Cerebellar nuclear complex (tissue), 1 donor: ENCODE data around the gene CENPP.

Experiments
- DNase-seq, 2 experiments: peaks; one replicate each; lab custom pipeline; 2025; lab: John Stamatoyannopoulos, UW

CENPP gene

DNA sequence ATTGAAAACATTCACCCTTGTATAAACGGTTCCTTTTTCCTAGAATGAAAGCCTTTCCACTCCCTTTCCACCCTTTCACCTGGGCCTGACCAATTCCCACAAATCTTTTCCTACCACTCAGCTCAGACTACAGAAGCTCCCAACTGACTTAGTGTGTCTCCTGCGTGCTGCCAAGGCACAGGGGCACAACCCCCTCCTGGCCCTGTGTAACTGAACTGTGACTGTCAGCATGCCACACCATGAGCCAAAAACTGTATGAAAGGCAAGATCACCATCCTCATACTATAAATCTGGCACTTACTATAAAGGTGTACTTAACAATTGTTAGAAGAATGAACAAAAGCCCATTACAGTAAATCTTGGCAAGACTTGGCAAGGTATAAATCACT is 12.1 kb upstream of the CENPP start:
- no peak for DNase-seq

DNA sequence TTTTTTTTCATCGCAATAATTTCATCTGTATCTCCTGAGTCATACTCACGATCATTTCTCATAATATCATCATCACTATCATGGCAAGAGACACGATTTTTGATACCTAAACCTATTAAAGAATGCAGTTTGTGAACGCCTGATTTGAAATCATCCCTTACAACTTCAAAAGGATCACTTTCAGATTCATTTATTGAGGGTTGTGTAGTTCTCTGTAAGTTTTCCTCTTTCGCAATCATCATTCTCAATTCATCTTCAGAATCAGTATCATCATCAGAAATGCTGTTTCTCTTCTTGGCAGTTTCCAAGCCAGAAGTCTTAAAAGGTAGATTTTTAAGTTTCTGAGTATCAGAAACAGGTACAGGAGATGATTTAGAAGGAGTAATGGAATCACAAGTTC is 10.3 kb upstream of the CENPP start:
- no peak for DNase-seq

DNA sequence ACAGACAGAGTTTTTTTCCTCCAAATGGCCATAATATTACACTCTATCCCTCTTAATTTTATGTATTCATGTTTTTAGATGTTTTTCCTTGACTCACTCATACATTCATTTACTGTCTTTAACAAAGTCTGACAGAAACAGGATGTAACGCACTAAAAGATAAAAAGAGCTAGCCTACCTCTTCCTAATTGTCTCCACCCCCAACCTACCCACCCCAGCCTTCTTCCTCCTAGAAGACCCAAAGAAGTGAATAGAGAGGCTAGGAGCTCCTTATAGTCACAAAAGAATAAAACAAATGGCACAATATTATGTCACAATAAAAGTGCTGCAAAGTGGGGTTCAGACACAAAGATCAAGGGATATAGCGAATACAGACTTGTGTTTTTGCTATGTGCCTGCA is 1.3 kb upstream of the CENPP start:
- DNase-seq, result no peak

DNA sequence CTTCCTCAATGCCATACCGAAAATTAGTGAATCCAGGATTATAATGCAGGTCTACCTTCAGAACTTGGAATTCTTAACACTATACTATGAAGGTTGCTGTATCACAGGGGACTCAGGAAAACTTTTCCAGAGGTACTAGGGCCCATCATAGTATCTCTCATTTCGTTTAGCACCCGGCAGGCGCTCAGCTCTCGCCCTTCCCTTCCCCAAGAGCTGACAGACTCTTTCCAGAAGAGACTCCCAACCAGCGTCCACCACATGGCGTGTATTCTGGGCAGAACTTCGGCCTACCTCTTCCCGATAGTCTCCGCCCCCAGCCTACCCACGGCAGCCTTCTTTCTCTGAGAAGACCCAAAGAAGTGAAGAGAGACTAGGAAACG is 874 bp upstream of the CENPP start:
- DNase-seq, result no peak

DNA sequence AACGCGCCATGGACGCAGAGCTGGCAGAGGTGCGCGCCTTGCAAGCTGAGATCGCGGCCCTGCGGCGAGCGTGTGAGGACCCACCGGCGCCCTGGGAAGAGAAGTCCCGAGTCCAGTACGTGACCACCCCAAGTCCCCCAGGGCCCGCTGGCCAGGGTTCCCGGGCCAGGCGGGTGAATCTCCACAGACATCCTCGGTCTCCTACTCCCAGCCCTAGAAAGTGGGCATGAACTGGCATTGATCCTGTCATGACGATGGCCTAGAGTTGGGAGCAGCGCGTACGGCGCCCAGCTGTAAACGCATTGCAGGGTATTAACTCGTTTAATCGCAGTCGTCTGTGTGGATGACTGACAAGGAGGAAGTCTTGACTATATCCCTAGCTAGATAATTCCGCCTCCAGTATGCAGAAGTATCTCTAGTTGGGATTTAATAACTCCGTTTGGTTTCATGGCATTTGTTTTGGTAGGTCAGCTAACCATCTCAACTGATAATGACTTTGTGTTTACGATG is 293 bp downstream of the CENPP start:
- DNase-seq, result no peak

DNA sequence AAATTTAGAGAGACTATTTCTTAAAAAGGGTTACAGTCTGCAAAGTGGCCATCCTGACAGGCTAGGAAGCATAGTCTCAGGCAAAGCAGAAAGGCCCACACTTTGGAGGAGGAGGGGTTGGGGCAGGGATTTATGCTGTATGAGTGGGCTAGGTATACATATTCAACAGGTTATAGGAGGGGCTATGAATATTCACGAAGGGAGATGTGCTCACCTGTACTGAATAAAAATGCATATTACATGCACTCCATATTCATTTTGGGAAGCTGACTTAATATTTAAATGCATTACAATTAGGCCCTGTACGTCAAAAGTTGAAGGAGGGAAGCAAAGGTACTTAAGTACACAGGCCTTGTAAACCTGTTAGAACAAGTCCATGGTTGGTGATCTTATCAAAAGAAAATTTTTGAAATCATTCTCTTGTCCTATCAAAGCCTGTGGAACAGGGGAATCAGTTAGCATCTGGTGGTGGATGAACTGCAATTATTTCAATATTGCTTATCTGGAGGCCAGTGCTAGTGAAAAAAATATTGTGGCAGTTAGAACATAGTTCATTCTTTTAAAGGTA is 1.6 kb downstream of the CENPP start:
- DNase-seq, result no peak

DNA sequence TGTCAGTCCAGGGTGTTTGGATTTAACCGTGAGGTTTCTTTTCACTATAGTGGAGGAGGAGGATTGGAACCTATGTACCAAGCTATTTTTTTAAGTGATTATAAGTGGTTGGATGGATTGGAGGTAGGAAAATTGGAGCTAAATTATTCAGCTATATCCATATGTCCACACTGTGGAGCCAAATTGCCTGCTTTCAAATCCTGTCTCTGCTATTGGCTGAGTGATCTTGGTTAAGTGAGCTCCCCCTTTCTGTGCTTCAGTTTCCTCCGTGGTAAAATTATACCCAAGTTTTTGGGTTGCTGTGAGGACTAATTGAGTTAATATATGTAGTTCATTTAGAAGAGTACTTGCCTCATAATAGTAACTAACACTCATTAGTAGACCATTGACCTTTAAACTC is 2.5 kb downstream of the CENPP start:
- DNase-seq, result no peak

DNA sequence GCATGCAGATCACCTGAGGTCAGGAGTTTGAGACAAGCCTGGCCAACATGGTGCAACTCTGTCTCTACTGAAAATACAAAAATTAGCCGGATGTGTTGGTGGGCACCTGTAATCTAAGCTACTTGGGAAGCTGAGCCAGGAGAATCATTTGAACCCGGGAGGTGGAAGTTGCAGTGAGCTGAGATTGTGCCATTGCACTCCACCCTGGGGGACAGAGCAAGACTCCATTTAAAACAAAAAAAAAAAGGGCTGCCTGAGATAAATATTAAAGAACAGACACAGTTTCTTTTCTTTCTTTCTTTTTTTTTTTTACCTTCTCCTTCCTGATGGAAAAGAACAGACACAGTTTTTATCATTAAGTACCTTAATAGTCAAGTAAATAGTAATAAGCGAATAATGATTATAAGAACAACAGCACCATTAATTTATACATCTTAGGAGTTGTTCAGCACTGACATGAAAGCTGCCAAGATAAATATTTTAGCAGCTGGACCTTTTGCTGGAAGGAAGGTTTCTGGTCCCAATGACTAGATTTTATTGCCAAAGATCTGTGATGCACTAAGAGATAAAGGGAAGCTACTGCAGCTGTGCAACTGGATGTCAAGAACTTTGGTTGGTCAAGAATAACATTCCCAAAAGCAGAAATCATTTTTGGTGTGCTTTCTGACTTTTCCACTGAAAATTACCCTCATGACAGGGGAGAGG is 7.0 kb downstream of the CENPP start:
- DNase-seq, result no peak

DNA sequence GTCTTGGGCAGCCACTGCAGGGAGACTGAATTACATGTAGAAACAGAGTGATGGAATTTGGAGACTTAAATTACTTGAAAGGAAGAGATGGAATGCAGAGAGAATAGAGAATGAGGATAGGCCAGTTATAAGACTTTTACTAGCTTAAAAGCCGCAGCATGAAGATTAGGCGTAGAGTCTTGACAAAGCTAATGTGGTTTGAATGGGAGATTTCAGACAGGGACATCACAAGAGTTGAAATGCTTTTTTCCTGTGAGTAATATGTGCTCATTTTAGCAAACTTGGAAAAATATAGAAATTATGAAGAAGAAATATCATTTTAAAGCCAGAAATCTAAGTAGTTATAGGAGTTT is 7.5 kb downstream of the CENPP start:
- no peak for DNase-seq

DNA sequence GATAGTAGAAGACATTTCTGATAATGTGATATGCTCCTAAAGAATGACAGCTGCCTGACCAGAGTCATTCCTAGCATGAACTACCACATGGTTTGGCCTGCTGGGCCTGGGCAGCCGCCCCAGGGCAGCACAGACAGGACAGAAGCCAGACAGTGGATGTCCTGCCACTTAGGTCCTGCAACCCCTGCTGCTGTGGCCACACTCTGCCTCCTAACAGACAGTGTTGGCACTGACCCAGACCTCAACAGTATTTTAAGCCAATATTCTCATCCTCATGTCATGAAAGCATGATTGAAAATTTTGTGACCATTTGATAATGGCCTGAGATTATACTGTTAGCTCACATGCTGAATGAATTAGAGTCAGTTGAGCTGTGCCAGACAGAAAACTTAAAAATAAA is 15.8 kb downstream of the CENPP start:
- DNase-seq, result no peak

DNA sequence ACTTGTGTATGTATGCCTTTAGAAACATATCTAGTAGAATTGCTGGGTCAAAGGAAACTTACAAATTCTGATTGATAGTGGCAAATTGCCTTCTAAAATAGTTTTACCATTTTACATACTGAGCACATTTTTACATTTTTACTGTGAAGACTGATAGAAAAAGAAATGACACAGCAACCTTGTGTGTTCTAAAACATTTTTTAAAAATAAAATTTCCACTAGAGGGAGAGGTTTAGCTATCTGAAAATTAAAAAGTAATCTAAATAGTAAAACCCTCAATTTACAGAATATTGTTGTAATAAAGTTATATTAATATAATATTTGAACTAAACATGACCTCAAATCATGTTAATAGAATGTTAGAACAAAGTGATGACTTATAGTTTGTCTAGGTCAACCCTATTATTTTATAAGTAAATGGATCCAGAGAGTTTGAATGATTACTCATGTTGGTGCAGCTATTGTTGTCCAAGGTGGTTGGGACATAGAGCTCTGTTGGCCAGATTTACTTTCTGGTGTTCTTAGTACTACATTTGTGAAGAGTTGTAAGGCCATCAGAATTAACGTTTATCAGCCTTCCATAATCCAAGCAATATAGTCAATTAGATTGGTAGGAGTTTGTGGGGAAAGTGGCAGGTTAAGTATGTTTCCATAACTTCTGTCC is 17.2 kb downstream of the CENPP start:
- DNase-seq, result no peak

DNA sequence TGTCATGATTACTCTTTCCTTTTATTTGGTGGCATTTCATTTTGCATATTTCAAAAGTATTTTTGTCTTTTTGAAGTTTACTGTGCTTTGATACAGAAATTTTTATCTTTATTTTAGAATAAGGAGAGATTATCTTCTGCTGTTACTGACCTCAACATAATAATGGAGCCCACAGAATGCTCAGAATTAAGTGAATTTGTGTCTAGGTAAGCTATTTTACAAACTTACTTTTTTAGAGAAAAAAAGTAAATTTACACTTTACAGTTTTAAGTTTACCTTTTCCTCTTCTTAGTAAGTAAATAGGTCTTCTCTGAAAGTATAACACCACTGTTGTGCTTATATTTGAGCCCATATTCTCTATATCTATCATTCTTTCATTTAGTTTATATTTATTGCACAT is 19.8 kb downstream of the CENPP start:
- no peak for DNase-seq

DNA sequence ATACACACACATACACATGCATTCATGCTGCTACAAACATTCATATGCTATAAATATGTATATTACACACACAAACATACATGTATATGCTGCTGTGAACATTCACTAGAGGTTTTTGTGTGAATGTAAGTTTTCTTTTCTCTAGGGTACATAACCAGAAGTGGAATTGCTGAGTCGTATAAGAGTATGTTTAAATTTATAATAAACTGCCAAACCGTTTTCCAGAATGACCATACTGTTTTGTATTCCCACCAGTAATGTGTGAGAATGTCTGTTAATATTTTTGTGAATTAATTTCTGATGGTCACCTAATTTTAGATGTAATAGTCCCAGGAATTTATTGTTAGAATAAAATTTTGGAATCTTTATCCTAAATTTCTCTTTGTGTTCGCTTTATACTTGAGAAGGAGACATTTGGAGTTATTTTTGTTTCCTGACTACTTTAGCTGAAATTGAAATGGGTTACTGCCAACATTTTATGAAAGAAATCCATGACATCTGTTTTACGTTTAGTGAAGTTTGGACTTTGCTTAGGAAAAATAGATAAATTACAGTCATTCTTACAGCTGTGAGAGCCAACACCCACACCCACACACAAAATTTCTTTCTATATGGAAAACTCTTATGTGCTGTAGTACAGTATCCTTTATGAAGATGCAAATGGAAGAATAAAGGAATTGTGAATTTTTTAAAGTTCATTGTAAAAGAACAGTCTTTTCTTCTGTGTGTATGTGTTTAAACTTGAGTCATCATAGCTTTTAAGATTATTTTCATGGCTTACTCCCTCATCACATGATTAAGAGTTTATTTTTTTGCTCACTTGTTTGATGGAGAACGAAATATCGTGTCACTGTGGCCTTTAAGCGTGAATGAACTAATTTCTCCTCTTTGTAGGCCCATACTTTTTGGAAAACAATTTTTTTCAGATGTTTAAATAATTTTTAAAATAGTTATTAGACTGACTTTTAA is 24.3 kb downstream of the CENPP start:
- no peak for DNase-seq

DNA sequence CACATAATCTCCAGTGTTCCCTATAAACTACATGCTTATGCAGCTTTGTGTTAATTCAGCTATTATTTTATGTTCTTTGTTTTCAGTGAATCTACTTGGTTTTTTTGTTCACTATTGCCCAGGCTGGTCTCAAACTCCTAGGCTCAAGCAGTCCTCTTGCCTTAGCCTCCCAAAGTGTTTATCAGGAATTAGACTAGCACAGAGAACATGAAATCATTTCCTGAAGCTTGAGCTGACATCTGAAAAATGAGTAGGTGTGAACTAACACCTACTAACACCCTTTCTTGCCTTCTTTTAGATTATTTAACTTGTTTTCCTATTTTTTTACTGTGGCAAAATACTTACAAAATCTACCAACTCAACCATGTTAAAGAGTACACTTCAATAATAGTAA is 25.0 kb downstream of the CENPP start:
- DNase-seq, result no peak

DNA sequence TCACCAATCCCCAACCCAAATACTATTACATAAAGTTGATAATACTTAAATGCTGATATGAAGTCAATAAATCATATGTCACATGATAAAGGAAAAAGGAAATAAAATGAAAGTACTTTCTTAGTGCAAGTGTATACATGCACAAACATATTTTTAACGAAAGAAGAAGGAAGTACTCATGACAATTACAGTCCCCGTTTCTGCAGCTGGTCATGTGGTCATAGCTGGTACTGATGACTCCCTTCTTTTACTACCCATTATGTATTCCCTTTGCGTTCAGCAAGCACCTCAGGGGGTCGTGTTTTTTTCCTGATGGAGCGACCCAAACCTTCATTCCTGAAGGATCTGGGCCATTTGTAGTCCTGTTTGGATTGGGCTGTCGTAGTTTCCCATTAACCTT is 27.3 kb downstream of the CENPP start:
- no peak for DNase-seq

DNA sequence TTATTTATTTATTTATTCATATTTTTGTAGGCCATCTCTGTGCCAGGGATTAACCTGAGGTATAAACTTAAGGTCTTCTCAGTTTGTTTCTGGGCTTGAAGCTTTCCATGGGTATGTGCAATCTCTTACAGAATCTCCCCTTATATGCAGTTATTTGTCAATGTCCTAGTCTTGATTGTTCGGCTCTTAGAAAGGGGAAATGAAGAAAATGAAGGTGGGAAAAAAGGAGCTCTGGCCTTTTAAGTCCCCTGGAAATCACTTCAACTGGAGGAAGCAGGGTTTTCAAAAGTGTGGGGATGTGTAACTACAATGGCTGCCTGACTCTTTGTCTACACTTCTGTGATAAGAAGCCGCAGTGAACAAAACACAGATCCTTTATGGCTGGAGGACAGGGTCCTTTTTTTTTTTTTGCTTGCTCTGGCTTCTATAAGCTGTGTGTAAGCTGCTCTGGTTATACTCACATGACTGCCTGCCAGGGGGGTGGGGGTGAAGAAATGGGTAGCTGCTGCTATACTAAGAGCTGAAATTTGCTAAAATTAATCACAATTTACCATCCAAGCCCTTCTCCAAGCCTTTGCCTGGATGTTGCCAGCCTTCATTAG is 33.7 kb downstream of the CENPP start:
- no peak for DNase-seq

DNA sequence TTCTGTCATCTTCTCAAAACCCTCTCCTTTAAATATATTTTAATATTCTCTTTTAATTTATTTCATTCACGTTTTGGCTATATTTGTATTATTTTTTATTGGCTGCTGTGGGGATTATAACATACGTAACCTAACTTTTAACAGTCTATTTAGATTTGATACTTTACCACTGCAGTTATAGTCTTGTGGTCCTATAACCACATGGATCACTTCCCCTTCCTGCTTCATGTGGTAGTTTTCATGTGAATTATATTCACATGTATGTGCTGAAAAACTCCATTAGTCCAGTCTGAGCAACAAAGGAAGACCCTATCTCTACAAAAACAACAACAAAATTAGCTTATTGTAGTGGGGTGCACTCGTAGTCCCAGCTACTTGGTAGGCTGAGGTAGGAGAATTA is 34.3 kb downstream of the CENPP start:
- no peak for DNase-seq

DNA sequence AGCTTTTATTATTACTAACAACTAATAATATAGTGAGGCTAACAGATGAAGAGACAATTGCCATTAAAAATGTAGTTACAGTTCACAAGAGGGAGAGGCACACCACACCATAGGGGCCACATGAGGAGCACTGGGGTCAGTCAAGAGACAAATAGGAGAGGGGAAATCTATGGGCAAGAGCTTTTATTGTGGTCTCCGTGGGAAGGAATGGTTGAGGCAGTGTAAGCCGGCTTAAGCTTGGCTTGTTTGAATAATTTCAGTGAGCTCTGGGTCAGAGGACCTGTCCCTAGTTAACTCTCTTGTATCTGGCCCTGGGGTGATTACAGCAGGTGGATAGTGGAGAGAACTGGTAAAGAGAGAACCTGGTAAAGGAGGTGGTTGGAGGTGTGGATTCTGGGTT is 43.3 kb downstream of the CENPP start:
- no peak for DNase-seq

DNA sequence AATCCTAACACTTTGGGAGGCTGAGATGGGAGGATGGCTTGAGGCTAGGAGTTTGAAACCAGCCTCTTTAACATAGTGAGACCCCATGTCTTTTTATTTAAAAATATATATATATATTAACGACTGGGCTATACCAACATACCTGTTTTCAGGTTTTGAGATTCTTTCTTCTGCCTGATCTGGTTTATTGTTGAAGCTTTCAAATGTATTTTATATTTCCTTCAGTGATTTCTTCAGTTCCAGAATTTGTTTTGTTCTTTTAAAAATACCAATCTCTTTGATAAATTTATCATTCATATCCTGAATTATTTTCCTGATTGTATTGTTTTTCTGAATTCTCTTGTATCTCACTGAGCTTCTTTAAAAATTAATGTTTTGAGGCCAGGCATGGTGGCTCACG is 47.4 kb downstream of the CENPP start:
- DNase-seq, result no peak

DNA sequence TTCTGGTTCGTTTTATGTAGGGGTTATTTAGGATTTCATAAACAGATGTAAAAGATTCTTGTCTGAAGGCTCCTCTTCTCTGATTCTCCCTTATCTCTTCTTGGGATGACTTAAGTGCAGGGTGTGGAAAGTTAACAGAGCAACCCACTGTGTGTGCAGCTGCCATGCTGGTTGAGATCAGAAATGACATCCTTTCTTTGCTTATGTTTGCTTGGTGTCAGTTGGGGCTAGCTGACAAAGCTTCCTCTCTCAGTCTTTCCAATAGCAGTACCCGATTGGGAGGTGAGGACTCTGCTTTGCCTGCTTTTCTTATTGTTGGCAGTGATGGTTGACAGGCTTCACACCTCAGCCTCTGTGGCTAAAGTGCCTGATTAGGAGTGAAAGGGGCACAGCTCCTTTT is 52.1 kb downstream of the CENPP start:
- DNase-seq, result no peak

DNA sequence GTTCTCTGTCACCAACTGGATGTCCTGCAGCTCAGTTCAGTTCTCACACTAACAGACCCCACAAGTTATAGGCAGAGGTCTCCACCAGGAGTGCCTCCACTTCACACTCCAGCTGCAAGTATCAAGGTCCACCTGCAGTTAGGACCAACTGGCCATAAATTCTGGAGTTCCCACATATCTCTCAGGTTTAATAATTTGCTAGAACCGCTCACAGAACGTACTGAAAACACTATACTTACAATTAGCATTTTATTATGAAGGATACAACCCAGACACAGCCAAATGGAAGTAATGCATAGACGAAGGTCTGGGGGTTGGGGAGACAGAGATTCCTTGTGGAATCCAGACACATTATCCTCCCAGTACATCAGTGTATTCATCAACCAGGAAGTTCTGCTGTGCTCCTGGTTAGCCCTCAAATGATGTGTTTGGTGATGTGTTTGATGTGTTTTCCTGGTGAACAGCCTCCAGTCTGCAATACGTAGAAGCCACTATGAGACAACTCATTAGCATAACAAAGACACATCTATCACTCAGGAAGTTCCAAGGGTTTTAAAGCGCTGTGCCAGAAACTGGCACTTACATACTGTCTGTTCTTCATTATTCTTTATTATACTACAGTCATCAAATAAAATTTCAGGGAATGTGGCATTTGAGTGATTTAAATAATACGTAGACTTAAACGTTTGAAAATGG is 53.3 kb downstream of the CENPP start:
- no peak for DNase-seq

DNA sequence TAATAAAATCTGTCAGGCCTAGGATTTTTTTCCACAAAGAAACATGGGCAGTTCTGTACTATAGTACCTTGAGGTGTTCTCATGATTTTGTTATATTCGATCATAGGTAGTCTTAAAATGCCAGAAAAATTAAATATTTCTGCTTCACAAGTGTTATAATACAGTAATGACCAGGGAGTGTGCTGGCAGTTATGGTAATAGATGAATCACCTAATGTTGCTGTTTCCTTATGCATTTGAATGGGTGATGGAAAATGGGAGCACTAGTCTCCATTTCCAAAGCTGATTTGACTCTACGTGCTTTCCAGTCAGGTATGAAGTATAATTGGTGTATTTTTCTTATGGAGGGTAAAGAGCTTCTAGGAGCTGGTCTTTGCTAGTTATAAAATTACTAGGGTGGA is 54.9 kb downstream of the CENPP start:
- no peak for DNase-seq
